HCT116 (cell line): ENCODE results near the gene VEPH1. TPM values are rescaled to one million over a fixed set of nuclear protein-coding genes. Genes with fewer than 3 reads are reported as not detected.

Source experiments
- ATAC-seq: fragments of 200-7000 bp; cut with Tn5 transposase; 2 replicates; pipeline ENCODE4 v1.9.1; 2020; ENCODE audit warnings: mild to moderate bottlenecking, moderate library complexity
- BruUV-seq: library from RNA; stranded (reverse); fragments of 400-500 nt; replicated peaks from 2 replicates; lab custom pipeline; 2021; lab: Mats Ljungman, UMichigan
- CTCF ChIA-PET: fragments of 300-600 bp; sonication (Branson Sonifier 250); formaldehyde crosslinking; loops from one replicate; lab custom pipeline; 2021; ENCODE audit warnings: antibody characterized with exemption; lab: Charles Lee
- POLR2A ChIA-PET: fragments of 300-600, 350-600 bp; sonication (Branson Sonifier 250); formaldehyde crosslinking; loops from one replicate; lab custom pipeline; 2021; ENCODE audit warnings: antibody characterized with exemption; lab: Charles Lee
- RAD21 ChIA-PET, 2 experiments: fragments of 300-600 bp; sonication (Branson Sonifier 250); formaldehyde crosslinking; loops; one replicate each; lab custom pipeline; 2023; ENCODE audit warnings: low total read pairs in 2 of 2; ENCODE audit not compliant: uncharacterized antibody in 2 of 2, unreplicated experiment in 2 of 2, low non-redundant PET in 1 of 2; lab: Charles Lee
- DNase-seq: peaks from one replicate; pipeline ENCODE4 v3.0.0-alpha.2; 2010; ENCODE audit warnings: low read depth, low spot score
- H2AFZ ChIP-seq: fragments of 200-600 bp; shearing (Covaris generic), sonication (generic); 2 replicates; pipeline ENCODE4 v1.6.1; 2017; ENCODE audit warnings: low read depth, mixed run types, mixed read lengths, antibody characterized with exemption, low read length; ENCODE audit not compliant: poor library complexity, severe bottlenecking
- H3K27ac ChIP-seq: 2 replicates; pipeline ENCODE4 v1.5.1; 2012; ENCODE audit warnings: low read depth, low read length
- H3K27me3 ChIP-seq: fragments of 200-600 bp; sonication (generic); 2 replicates; pipeline ENCODE4 v1.6.1; 2016; ENCODE audit warnings: mixed run types, low read length, mixed read lengths; ENCODE audit not compliant: insufficient read depth
- H3K36me3 ChIP-seq, 2 experiments: fragments of 200-500 bp in 1 of 2; fragments of 200-600 bp in 1 of 2; sonication (Bioruptor generic) in 1 of 2; sonication (generic) in 1 of 2; 2 replicates each; pipeline versions ENCODE4 v1.5.1 to v1.6.1; 2014 to 2016; ENCODE audit warnings: low read length in 2 of 2, inconsistent platforms in 1 of 2, mixed read lengths in 1 of 2, mixed run types in 1 of 2; ENCODE audit not compliant: insufficient read depth in 2 of 2, control insufficient read depth in 1 of 2
- H3K4me1 ChIP-seq, 2 experiments: fragments of 200-600 bp in 1 of 2; sonication (generic) in 1 of 2; 2 replicates each; pipeline versions ENCODE4 v1.5.1 to v1.6.1; 2012 to 2017; ENCODE audit warnings: low read length in 2 of 2, inconsistent platforms in 1 of 2, mild to moderate bottlenecking in 1 of 2, mixed read lengths in 1 of 2, mixed run types in 1 of 2, moderate library complexity in 1 of 2; ENCODE audit not compliant: insufficient read depth in 2 of 2, control insufficient read depth in 1 of 2
- H3K4me2 ChIP-seq: fragments of 200-600 bp; sonication (generic); 2 replicates; pipeline ENCODE4 v1.6.1; 2017; ENCODE audit warnings: mixed run types, low read length, mixed read lengths
- H3K4me3 ChIP-seq, 2 experiments: fragments of 200-600 bp in 1 of 2; sonication (generic) in 1 of 2; replicated peaks in 1 of 2; 2 replicates each; pipeline ENCODE4 v1.5.1; 2011 to 2016; ENCODE audit warnings: low read length in 2 of 2, control low read depth in 1 of 2, low read depth in 1 of 2, mild to moderate bottlenecking in 1 of 2, mixed read lengths in 1 of 2, mixed run types in 1 of 2
- H3K79me2 ChIP-seq: fragments of 200-600 bp; sonication (generic); 2 replicates; pipeline ENCODE4 v1.6.1; 2017; ENCODE audit warnings: mild to moderate bottlenecking, mixed run types, low read length, moderate library complexity, mixed read lengths; ENCODE audit not compliant: insufficient read depth
- H3K9ac ChIP-seq: fragments of 200-600 bp; sonication (generic); 2 replicates; pipeline ENCODE4 v1.6.1; 2016; ENCODE audit warnings: low read length, mixed read lengths
- H3K9me2 ChIP-seq: fragments of 200-600 bp; sonication (generic), shearing (Covaris generic); 2 replicates; pipeline ENCODE4 v1.6.1; 2017; ENCODE audit warnings: mixed run types, mild to moderate bottlenecking, moderate library complexity; ENCODE audit not compliant: insufficient read depth
- H3K9me3 ChIP-seq, 2 experiments: fragments of 200-500 bp in 1 of 2; fragments of 200-600 bp in 1 of 2; sonication (Bioruptor generic) in 1 of 2; sonication (generic) in 1 of 2; 2 replicates each; pipeline ENCODE4 v1.6.1; 2014 to 2017; ENCODE audit warnings: low read length in 2 of 2, mixed read lengths in 2 of 2, inconsistent platforms in 1 of 2, low read depth in 1 of 2, mild to moderate bottlenecking in 1 of 2, mixed run types in 1 of 2, moderate library complexity in 1 of 2; ENCODE audit not compliant: control insufficient read depth in 1 of 2, insufficient read depth in 1 of 2
- H4K20me1 ChIP-seq: fragments of 200-600 bp; sonication (generic), shearing (Covaris generic); 2 replicates; pipeline ENCODE4 v1.6.1; 2017; ENCODE audit warnings: mixed run types, mild to moderate bottlenecking, moderate library complexity; ENCODE audit not compliant: insufficient read depth
- CEBPB ChIP-seq: IDR thresholded peaks from 2 replicates; pipeline ENCODE4 v1.6.1; 2012; ENCODE audit warnings: low read depth
- EGR1 ChIP-seq: IDR thresholded peaks from 2 replicates; pipeline ENCODE4 v1.6.1; 2012; ENCODE audit warnings: low read depth
- ELF1 ChIP-seq: IDR thresholded peaks from 2 replicates; pipeline ENCODE4 v1.6.1; 2012; ENCODE audit warnings: low read depth, borderline replicate concordance
- EZH2 ChIP-seq: fragments of 200-600 bp; sonication (generic); IDR thresholded peaks from 2 replicates; pipeline ENCODE4 v1.6.1; 2017; ENCODE audit warnings: antibody characterized with exemption, mixed run types
- JUND ChIP-seq: IDR thresholded peaks from 2 replicates; pipeline ENCODE4 v1.6.1; 2012
- POLR2AphosphoS5 ChIP-seq: IDR thresholded peaks from 2 replicates; pipeline ENCODE4 v1.6.1; 2011; ENCODE audit warnings: mild to moderate bottlenecking, low read depth, low read length, moderate library complexity
- RAD21 ChIP-seq: IDR thresholded peaks from 2 replicates; pipeline ENCODE4 v1.6.1; 2012; ENCODE audit warnings: low read depth, mild to moderate bottlenecking
- SIN3A ChIP-seq: IDR thresholded peaks from 2 replicates; pipeline ENCODE4 v1.6.1; 2012; ENCODE audit warnings: low read depth
- SP1 ChIP-seq: IDR thresholded peaks from 2 replicates; pipeline ENCODE4 v1.6.1; 2012; ENCODE audit warnings: low read depth
- SRF ChIP-seq: IDR thresholded peaks from 2 replicates; pipeline ENCODE4 v1.6.1; 2012; ENCODE audit warnings: low read depth
- TCF7L2 ChIP-seq: IDR thresholded peaks from 2 replicates; pipeline ENCODE4 v1.7.0; 2011; ENCODE audit warnings: borderline replicate concordance, inconsistent platforms; ENCODE audit not compliant: insufficient read depth, insufficient read length; ENCODE audit errors: extremely low read depth
- YY1 ChIP-seq: IDR thresholded peaks from 2 replicates; pipeline ENCODE4 v1.6.1; 2011; ENCODE audit warnings: low read length, low read depth, moderate library complexity, mild to moderate bottlenecking; ENCODE audit not compliant: insufficient replicate concordance; ENCODE audit errors: extremely low read depth
- ZFX ChIP-seq: fragments of 450-650 bp; IDR thresholded peaks from 2 replicates; pipeline ENCODE4 v1.6.1; 2017
- intact Hi-C: fragments of 100-400 bp; cut with micrococcal nuclease; formaldehyde crosslinking; loops from 2 replicates; pipeline ENCODE4 v1.10.0; 2022
- total RNA-seq: library from RNA; stranded (reverse); gene quantifications from one replicate; pipeline ENCODE4 v1.2.1, GENCODE V29; 2021; ENCODE audit not compliant: unreplicated experiment
- TF ChIP-seq, protein P1 (sequence below), 3 experiments: fragments of 200-600 bp in 1 of 3; sonication (generic) in 1 of 3; IDR thresholded peaks in 2 of 3; conservative IDR thresholded peaks in 1 of 3; 2 replicates each; pipeline ENCODE4 v1.5.1; 2012 to 2017; ENCODE audit warnings: low read depth in 2 of 3, low read length in 2 of 3, antibody characterized with exemption in 1 of 3, borderline replicate concordance in 1 of 3, control low read depth in 1 of 3, mild to moderate bottlenecking in 1 of 3, mixed read lengths in 1 of 3, mixed run types in 1 of 3, moderate library complexity in 1 of 3; ENCODE audit not compliant: insufficient read depth in 1 of 3
- TF ChIP-seq, protein P2 (sequence below): IDR thresholded peaks from 2 replicates; pipeline ENCODE4 v1.6.1; 2011; ENCODE audit warnings: mild to moderate bottlenecking, low read length, moderate library complexity; ENCODE audit not compliant: insufficient replicate concordance; ENCODE audit errors: extremely low read depth

The VEPH1 gene
- total RNA-seq, 1 experiment from 2014 or later: 4.9 TPM

DNA sequence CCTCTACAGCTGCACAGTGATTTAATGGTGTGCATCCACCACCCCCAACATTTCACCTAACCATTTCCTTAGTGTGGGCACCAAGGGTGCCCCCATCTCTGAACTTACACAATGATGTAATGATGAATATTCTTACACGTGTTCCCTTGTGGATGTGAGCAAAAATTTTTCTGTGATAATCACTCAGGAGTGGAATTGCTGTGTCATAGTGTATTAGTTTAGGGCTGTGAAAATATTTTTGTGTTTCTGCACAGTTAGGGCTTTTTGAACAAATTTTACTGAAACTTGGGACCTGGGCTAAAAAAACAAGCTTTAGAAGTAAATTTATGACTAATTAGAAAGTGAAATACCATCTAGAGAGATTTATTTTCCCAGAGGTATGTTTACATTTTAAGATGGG lies 208.7 kb downstream of the VEPH1 start:
- Histone ChIP-seq H3K79me2 (no peaks in the 10 kb centered on the region), H2AFZ (no peak overlapping the region), H3K27me3 (no peaks in the 10 kb centered on the region), H3K36me3 (no peaks in the 10 kb centered on the region), H3K9me3 (no peaks in the 10 kb centered on the region), H3K4me1 (no peaks in the 10 kb centered on the region), H3K27ac (no peak overlapping the region), H3K4me2 (no peak overlapping the region), H3K9me2 (no peaks in the 10 kb centered on the region), H3K4me3 (no peak overlapping the region), H4K20me1 (no peaks in the 10 kb centered on the region), H3K9ac (no peak overlapping the region)
- ATAC-seq: no peak
- POLR2A ChIA-PET: no interaction called here
- DNase-seq: no peak
- BruUV-seq: no TSS peak
- intact Hi-C loops: no loop called here
- CTCF ChIA-PET: no interaction called here
- RAD21 ChIA-PET: no interaction called here
- TF ChIP-seq EZH2 (no peak), ELF1 (no peak), RAD21 (no peak)
- TF ChIP-seq, protein P1, sequence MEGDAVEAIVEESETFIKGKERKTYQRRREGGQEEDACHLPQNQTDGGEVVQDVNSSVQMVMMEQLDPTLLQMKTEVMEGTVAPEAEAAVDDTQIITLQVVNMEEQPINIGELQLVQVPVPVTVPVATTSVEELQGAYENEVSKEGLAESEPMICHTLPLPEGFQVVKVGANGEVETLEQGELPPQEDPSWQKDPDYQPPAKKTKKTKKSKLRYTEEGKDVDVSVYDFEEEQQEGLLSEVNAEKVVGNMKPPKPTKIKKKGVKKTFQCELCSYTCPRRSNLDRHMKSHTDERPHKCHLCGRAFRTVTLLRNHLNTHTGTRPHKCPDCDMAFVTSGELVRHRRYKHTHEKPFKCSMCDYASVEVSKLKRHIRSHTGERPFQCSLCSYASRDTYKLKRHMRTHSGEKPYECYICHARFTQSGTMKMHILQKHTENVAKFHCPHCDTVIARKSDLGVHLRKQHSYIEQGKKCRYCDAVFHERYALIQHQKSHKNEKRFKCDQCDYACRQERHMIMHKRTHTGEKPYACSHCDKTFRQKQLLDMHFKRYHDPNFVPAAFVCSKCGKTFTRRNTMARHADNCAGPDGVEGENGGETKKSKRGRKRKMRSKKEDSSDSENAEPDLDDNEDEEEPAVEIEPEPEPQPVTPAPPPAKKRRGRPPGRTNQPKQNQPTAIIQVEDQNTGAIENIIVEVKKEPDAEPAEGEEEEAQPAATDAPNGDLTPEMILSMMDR (IDR thresholded peaks at IDR 0.05 in 2 of 3, conservative IDR thresholded peaks at IDR 0.05 in 1 of 3; ENCODE audit: borderline replicate concordance in 1 of 3, insufficient read depth in 1 of 3, low read depth in 2 of 3, low read length in 2 of 3): no peak

DNA sequence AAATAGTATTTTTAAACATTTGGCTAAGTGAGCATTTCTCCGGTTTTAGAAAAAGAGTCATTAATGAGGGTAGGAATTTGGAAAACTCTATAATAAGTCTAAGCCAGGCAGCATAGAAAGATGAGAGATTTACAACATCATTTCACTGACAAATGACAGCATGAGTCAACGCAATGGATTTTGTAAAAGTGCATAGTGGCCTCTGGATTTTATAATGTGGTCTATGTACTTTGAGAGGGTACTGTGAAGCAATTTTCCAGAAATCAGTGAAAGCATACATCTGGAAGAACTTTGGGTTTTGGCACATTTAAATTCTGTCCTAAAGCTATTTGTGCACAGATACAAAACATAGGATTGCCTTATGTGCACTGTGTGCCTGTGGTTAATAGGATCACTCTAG lies 212.4 kb downstream of the VEPH1 start:
- no peak overlapping the region for H3K27ac ChIP-seq
- H3K4me3 ChIP-seq: no peak overlapping the region
- intact Hi-C loops: no loop called here
- no peaks in the 10 kb centered on the region for H3K36me3 ChIP-seq
- H3K9me3 ChIP-seq: no peaks in the 10 kb centered on the region
- DNase-seq: no peak
- ChIA-PET CTCF (no interaction called here), RAD21 (no interaction called here), POLR2A (no interaction called here)
- no peak overlapping the region for H3K9ac ChIP-seq
- no peak overlapping the region for H3K4me2 ChIP-seq
- no peak for ATAC-seq
- no peaks in the 10 kb centered on the region for H3K4me1 ChIP-seq
- BruUV-seq: no TSS peak
- no peak for TF ChIP-seq YY1
- TF ChIP-seq EZH2: no peak
- TF ChIP-seq SP1: no peak
- TF ChIP-seq SIN3A: no peak
- TF ChIP-seq, protein P1 (IDR thresholded peaks at IDR 0.05 in 2 of 3, conservative IDR thresholded peaks at IDR 0.05 in 1 of 3; ENCODE audit: borderline replicate concordance in 1 of 3, insufficient read depth in 1 of 3, low read depth in 2 of 3, low read length in 2 of 3): no peak
- TF ChIP-seq TCF7L2: no peak
- TF ChIP-seq JUND: no peak
- no peak for TF ChIP-seq CEBPB
- TF ChIP-seq POLR2AphosphoS5: no peak
- TF ChIP-seq SRF: no peak
- no peak for TF ChIP-seq EGR1
- no peak for TF ChIP-seq ZFX
- no peak for TF ChIP-seq ELF1
- TF ChIP-seq, protein P2, sequence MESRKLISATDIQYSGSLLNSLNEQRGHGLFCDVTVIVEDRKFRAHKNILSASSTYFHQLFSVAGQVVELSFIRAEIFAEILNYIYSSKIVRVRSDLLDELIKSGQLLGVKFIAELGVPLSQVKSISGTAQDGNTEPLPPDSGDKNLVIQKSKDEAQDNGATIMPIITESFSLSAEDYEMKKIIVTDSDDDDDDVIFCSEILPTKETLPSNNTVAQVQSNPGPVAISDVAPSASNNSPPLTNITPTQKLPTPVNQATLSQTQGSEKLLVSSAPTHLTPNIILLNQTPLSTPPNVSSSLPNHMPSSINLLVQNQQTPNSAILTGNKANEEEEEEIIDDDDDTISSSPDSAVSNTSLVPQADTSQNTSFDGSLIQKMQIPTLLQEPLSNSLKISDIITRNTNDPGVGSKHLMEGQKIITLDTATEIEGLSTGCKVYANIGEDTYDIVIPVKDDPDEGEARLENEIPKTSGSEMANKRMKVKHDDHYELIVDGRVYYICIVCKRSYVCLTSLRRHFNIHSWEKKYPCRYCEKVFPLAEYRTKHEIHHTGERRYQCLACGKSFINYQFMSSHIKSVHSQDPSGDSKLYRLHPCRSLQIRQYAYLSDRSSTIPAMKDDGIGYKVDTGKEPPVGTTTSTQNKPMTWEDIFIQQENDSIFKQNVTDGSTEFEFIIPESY: no peak
- no peaks in the 10 kb centered on the region for H3K79me2 ChIP-seq
- H3K9me2 ChIP-seq: no peaks in the 10 kb centered on the region
- H3K27me3 ChIP-seq: no peaks in the 10 kb centered on the region
- H4K20me1 ChIP-seq: no peaks in the 10 kb centered on the region
- no peak overlapping the region for H2AFZ ChIP-seq
